HepG2 (cell line): Measurements from ENCODE around the gene ULK3. TPM values are rescaled to one million over a fixed set of nuclear protein-coding genes. Genes with fewer than 3 reads are reported as not detected.

ENCODE experiments used
- ARID4A ChIP-seq: sonication (generic); formaldehyde crosslinking; IDR thresholded peaks from 2 replicates; pipeline ENCODE4 v1.5.0; 2020; ENCODE audit warnings: mild to moderate bottlenecking, missing genetic modification reagents, borderline replicate concordance
- CEBPG ChIP-seq: IDR thresholded peaks from 2 replicates; pipeline ENCODE4 v1.6.1; 2016
- CREM ChIP-seq, 2 experiments: sonication (generic) in 1 of 2; formaldehyde crosslinking in 1 of 2; IDR thresholded peaks; 2 replicates each; pipeline versions ENCODE4 v1.4.0 to v1.6.1; 2016 to 2020; ENCODE audit warnings: antibody characterized with exemption in 1 of 2, mild to moderate bottlenecking in 1 of 2, missing genetic modification reagents in 1 of 2
- E2F2 ChIP-seq: sonication (generic); formaldehyde crosslinking; IDR thresholded peaks from 2 replicates; pipeline ENCODE4 v1.4.0; 2020; ENCODE audit warnings: missing genetic modification reagents, borderline replicate concordance
- ETV5 ChIP-seq: IDR thresholded peaks from 2 replicates; pipeline ENCODE4 v1.6.1; 2018; ENCODE audit warnings: missing biosample characterization, missing genetic modification reagents, inconsistent platforms, borderline replicate concordance
- FOXK1 ChIP-seq: sonication (generic); formaldehyde crosslinking; IDR thresholded peaks from 2 replicates; pipeline ENCODE4 v1.4.0; 2020; ENCODE audit warnings: low read depth, missing genetic modification reagents, borderline replicate concordance
- GLI4 ChIP-seq: sonication (generic); formaldehyde crosslinking; IDR thresholded peaks from 2 replicates; pipeline ENCODE4 v1.5.1; 2020; ENCODE audit warnings: missing genetic modification reagents, mild to moderate bottlenecking, moderate library complexity, borderline replicate concordance
- HNF4A ChIP-seq: sonication (generic); formaldehyde crosslinking; IDR thresholded peaks from 2 replicates; pipeline ENCODE4 v1.4.0; 2020; ENCODE audit warnings: missing genetic modification reagents
- KLF16 ChIP-seq, 2 experiments: sonication (generic) in 1 of 2; formaldehyde crosslinking in 1 of 2; IDR thresholded peaks; 2 replicates each; pipeline versions ENCODE4 v1.6.1 to v1.8.0; 2016 to 2023; ENCODE audit warnings: missing genetic modification reagents in 2 of 2, missing compliant biosample characterization in 1 of 2
- LCORL ChIP-seq, 2 experiments: fragments of 450-650 bp in 1 of 2; sonication (generic) in 1 of 2; formaldehyde crosslinking in 1 of 2; IDR thresholded peaks; 2 replicates each; pipeline versions ENCODE4 v1.5.0 to v1.6.1; 2017 to 2020; ENCODE audit warnings: antibody characterized with exemption in 1 of 2, missing genetic modification reagents in 1 of 2
- MAFK ChIP-seq, 2 experiments: IDR thresholded peaks in 1 of 2; conservative IDR thresholded peaks in 1 of 2; 2 replicates each; pipeline ENCODE4 v1.6.1; 2011; ENCODE audit warnings: improper control_type of control experiment in 2 of 2, low read length in 2 of 2
- PHF21A ChIP-seq: sonication (generic); formaldehyde crosslinking; IDR thresholded peaks from 2 replicates; pipeline ENCODE4 v1.5.0; 2020; ENCODE audit warnings: mild to moderate bottlenecking, missing genetic modification reagents
- POLR2AphosphoS2 ChIP-seq: IDR thresholded peaks from 2 replicates; pipeline ENCODE4 v1.6.1; 2011; ENCODE audit warnings: low read depth, low read length, improper control_type of control experiment
- POLR2AphosphoS5 ChIP-seq: IDR thresholded peaks from 2 replicates; pipeline ENCODE4 v1.6.1; 2012; ENCODE audit warnings: low read depth, low read length
- SOX13 ChIP-seq, 3 experiments: fragments of 450-650 bp in 1 of 3; sonication (generic) in 1 of 3; formaldehyde crosslinking in 1 of 3; IDR thresholded peaks in 2 of 3; conservative IDR thresholded peaks in 1 of 3; 2 replicates each; pipeline versions ENCODE4 v1.5.0 to v1.6.1; 2016 to 2020; ENCODE audit warnings: antibody characterized with exemption in 1 of 3, mild to moderate bottlenecking in 1 of 3, missing compliant biosample characterization in 1 of 3, missing genetic modification reagents in 1 of 3, moderate library complexity in 1 of 3
- TEAD3 ChIP-seq: optimal IDR thresholded peaks from 2 replicates; pipeline ENCODE3; 2016; ENCODE audit warnings: borderline replicate concordance
- ZFYVE20 ChIP-seq: sonication (generic); formaldehyde crosslinking; IDR thresholded peaks from 2 replicates; pipeline ENCODE4 v1.8.0; 2023; ENCODE audit warnings: low read depth, mild to moderate bottlenecking, moderate library complexity, missing genetic modification reagents, borderline replicate concordance
- ZNF362 ChIP-seq: sonication (generic); formaldehyde crosslinking; IDR thresholded peaks from 2 replicates; pipeline ENCODE4 v1.4.0; 2020; ENCODE audit warnings: missing genetic modification reagents, mild to moderate bottlenecking, borderline replicate concordance
- ZNF484 ChIP-seq: sonication (generic); formaldehyde crosslinking; IDR thresholded peaks from 2 replicates; pipeline ENCODE4 v1.5.1; 2020; ENCODE audit warnings: mild to moderate bottlenecking, low read depth, missing genetic modification reagents, borderline replicate concordance
- ZNF720 ChIP-seq: sonication (generic); formaldehyde crosslinking; IDR thresholded peaks from 2 replicates; pipeline ENCODE4 v1.4.0; 2020; ENCODE audit warnings: missing genetic modification reagents
- ZNF768 ChIP-seq: sonication (generic); formaldehyde crosslinking; IDR thresholded peaks from 2 replicates; pipeline ENCODE4 v1.4.0; 2020; ENCODE audit warnings: missing genetic modification reagents
- ZNF781 ChIP-seq: sonication (generic); formaldehyde crosslinking; IDR thresholded peaks from 2 replicates; pipeline ENCODE4 v1.5.1; 2020; ENCODE audit warnings: borderline replicate concordance, mild to moderate bottlenecking, missing genetic modification reagents; ENCODE audit errors: not compliant biosample characterization
- polyA plus RNA-seq, 8 experiments: library from polyadenylated mRNA; depleted of rRNA in 3 of 8; stranded (reverse) in 7 of 8; unstranded in 1 of 8; fragments of >200 nt; fragmentation: Illumina TruSeq in 4 of 8; extraction: Trizol in 4 of 8; gene quantifications; 2 replicates each; pipeline versions ENCODE4 v1.2.1 to v1.2.3, GENCODE V29; 2011 to 2016; ENCODE audit warnings: low read depth in 4 of 8, missing spikeins in 1 of 8, mixed read lengths in 1 of 8; ENCODE audit not compliant: insufficient read depth in 1 of 8
- total RNA-seq, 5 experiments: library from RNA; depleted of rRNA; stranded (reverse); fragments of >200 nt; fragmentation: Illumina TruSeq; extraction: Trizol; gene quantifications; 2 replicates each; pipeline ENCODE4 v1.2.3, GENCODE V29; 2016; ENCODE audit warnings: low read depth in 1 of 5

The ULK3 gene
- total and polyA plus RNA-seq, 2 of the 13 experiments (the other 11 are each of a cell fraction or from before 2014, with no cell fraction given), result 15.2 to 23.7 TPM

- no peak for TF ChIP-seq SOX13 (IDR thresholded peaks at IDR 0.05)
- TF ChIP-seq SOX13 (CRISPR knock-in tag; conservative IDR thresholded peaks at IDR 0.05 in 1 of 2, IDR thresholded peaks at IDR 0.05 in 1 of 2), result no peak
- TF ChIP-seq HNF4A, result no peak
- no peak for TF ChIP-seq ZNF484 (CRISPR knock-in tag)
- peak; percentile 64; the same call in 1 of the 2 replicates for TF ChIP-seq ZNF768
- no peak for TF ChIP-seq CREM (IDR thresholded peaks at IDR 0.05)
- no peak for TF ChIP-seq CREM (CRISPR knock-in tag; IDR thresholded peaks at IDR 0.05)
- no peak; the same call in 1 of the 2 replicates for TF ChIP-seq ARID4A (CRISPR knock-in tag)
- no peak for TF ChIP-seq E2F2 (CRISPR knock-in tag)
- no peak for TF ChIP-seq GLI4 (CRISPR knock-in tag)
- TF ChIP-seq ETV5 (CRISPR knock-in tag), result peak; percentile 53
- TF ChIP-seq KLF16 (CRISPR knock-in tag; IDR thresholded peaks at IDR 0.05), result no peak
- TF ChIP-seq ZFYVE20, result no peak
- no peak for TF ChIP-seq CEBPG
- TF ChIP-seq LCORL (IDR thresholded peaks at IDR 0.05), result no peak
- TF ChIP-seq LCORL (CRISPR knock-in tag; IDR thresholded peaks at IDR 0.05), result 0 out of 2 replicates have a peak, but pooled peaks have one; percentile 35
- TF ChIP-seq ZNF781, result no peak
- no peak for TF ChIP-seq ZNF720 (CRISPR knock-in tag)
- no peak for TF ChIP-seq POLR2AphosphoS2
- no peak for TF ChIP-seq PHF21A
- TF ChIP-seq MAFK (conservative IDR thresholded peaks at IDR 0.05 in 1 of 2, IDR thresholded peaks at IDR 0.05 in 1 of 2; ENCODE audit: low read length in 2 of 2), result no peak
- TF ChIP-seq TEAD3, result no peak
- no peak for TF ChIP-seq ZNF362 (CRISPR knock-in tag)
- TF ChIP-seq POLR2AphosphoS5, result no peak
- TF ChIP-seq FOXK1, result no peak
These were observed 25.6 kb downstream of the ULK3 start (continued) for GRCh38 chr15:74817370-74817737.
